ENCODE results near the gene NMNAT1.
A peak's percentile ranks its signal among the peaks of the same experiment; 100 is the strongest.

DNA sequence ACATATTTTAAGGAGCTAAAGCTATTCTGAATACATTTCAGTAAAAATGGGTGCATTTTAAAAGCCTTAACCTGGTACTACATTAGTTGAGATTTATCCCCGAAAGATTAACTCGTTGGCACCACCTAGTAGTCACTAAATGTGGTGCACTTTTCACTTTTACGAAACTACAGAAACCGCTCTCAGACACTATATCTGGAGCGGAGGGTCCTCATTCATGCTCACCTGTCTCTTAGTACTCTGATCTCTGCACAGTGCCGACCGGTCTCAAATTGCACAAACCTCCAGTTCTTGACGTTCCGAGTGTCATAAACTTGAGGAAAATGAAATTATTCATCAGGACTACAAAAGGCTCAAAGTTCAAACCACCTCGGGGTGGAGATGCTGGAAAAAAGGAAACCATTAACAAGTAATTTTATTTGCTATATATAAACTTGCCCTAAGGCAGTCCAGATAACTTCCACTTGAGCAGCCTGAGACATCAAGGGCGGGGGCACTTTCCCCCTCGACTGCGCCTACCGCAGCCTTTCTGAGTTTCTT is 806 bp upstream of the NMNAT1 start:
- TF ChIP-seq CEBPB (IDR thresholded peaks at IDR 0.05; ENCODE audit: low read depth) (no peak), POLR2A (IDR thresholded peaks at IDR 0.05; ENCODE audit: borderline replicate concordance, extremely low read depth, insufficient read depth, insufficient read length) (no peak), EZH2 (IDR thresholded peaks at IDR 0.05) (no peak), POLR2AphosphoS5 (IDR thresholded peaks at IDR 0.05; ENCODE audit: low read depth, low read length) (no peak), SP1 (IDR thresholded peaks at IDR 0.05; ENCODE audit: low read depth) (no peak), RAD21 (IDR thresholded peaks at IDR 0.05; ENCODE audit: low read depth) (peak; percentile 86), YY1 (IDR thresholded peaks at IDR 0.05; ENCODE audit: extremely low read depth, insufficient replicate concordance, low read depth, low read length) (no peak), ZFX (IDR thresholded peaks at IDR 0.05) (no peak), EZH2phosphoT487 (IDR thresholded peaks at IDR 0.05; ENCODE audit: borderline replicate concordance) (no peak)
- TF ChIP-seq, protein P1, sequence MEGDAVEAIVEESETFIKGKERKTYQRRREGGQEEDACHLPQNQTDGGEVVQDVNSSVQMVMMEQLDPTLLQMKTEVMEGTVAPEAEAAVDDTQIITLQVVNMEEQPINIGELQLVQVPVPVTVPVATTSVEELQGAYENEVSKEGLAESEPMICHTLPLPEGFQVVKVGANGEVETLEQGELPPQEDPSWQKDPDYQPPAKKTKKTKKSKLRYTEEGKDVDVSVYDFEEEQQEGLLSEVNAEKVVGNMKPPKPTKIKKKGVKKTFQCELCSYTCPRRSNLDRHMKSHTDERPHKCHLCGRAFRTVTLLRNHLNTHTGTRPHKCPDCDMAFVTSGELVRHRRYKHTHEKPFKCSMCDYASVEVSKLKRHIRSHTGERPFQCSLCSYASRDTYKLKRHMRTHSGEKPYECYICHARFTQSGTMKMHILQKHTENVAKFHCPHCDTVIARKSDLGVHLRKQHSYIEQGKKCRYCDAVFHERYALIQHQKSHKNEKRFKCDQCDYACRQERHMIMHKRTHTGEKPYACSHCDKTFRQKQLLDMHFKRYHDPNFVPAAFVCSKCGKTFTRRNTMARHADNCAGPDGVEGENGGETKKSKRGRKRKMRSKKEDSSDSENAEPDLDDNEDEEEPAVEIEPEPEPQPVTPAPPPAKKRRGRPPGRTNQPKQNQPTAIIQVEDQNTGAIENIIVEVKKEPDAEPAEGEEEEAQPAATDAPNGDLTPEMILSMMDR (IDR thresholded peaks at IDR 0.05 in 2 of 3, conservative IDR thresholded peaks at IDR 0.05 in 1 of 3; ENCODE audit: borderline replicate concordance in 1 of 3, insufficient read depth in 1 of 3, low read depth in 2 of 3, low read length in 2 of 3) = peak; percentile 43 to 88 (median 68); a peak in 5 of 6 replicates
- TF ChIP-seq, protein P2, sequence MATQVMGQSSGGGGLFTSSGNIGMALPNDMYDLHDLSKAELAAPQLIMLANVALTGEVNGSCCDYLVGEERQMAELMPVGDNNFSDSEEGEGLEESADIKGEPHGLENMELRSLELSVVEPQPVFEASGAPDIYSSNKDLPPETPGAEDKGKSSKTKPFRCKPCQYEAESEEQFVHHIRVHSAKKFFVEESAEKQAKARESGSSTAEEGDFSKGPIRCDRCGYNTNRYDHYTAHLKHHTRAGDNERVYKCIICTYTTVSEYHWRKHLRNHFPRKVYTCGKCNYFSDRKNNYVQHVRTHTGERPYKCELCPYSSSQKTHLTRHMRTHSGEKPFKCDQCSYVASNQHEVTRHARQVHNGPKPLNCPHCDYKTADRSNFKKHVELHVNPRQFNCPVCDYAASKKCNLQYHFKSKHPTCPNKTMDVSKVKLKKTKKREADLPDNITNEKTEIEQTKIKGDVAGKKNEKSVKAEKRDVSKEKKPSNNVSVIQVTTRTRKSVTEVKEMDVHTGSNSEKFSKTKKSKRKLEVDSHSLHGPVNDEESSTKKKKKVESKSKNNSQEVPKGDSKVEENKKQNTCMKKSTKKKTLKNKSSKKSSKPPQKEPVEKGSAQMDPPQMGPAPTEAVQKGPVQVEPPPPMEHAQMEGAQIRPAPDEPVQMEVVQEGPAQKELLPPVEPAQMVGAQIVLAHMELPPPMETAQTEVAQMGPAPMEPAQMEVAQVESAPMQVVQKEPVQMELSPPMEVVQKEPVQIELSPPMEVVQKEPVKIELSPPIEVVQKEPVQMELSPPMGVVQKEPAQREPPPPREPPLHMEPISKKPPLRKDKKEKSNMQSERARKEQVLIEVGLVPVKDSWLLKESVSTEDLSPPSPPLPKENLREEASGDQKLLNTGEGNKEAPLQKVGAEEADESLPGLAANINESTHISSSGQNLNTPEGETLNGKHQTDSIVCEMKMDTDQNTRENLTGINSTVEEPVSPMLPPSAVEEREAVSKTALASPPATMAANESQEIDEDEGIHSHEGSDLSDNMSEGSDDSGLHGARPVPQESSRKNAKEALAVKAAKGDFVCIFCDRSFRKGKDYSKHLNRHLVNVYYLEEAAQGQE (IDR thresholded peaks at IDR 0.05; ENCODE audit: low read depth) = no peak
- TF ChIP-seq, protein P3, sequence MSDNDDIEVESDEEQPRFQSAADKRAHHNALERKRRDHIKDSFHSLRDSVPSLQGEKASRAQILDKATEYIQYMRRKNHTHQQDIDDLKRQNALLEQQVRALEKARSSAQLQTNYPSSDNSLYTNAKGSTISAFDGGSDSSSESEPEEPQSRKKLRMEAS (IDR thresholded peaks at IDR 0.05) = no peak
- TF ChIP-seq, protein P4, sequence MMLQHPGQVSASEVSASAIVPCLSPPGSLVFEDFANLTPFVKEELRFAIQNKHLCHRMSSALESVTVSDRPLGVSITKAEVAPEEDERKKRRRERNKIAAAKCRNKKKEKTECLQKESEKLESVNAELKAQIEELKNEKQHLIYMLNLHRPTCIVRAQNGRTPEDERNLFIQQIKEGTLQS (IDR thresholded peaks at IDR 0.05) = no peak

Measured in HCT116 (cell line).